GM19455 (cell line): ENCODE data around the gene MAPK8.

ENCODE experiments used
- ATAC-seq: cut with Tn5 transposase; IDR thresholded peaks from one replicate; pipeline ENCODE4 v1.9.1; 2021; ENCODE audit not compliant: unreplicated experiment

MAPK8 gene

DNA sequence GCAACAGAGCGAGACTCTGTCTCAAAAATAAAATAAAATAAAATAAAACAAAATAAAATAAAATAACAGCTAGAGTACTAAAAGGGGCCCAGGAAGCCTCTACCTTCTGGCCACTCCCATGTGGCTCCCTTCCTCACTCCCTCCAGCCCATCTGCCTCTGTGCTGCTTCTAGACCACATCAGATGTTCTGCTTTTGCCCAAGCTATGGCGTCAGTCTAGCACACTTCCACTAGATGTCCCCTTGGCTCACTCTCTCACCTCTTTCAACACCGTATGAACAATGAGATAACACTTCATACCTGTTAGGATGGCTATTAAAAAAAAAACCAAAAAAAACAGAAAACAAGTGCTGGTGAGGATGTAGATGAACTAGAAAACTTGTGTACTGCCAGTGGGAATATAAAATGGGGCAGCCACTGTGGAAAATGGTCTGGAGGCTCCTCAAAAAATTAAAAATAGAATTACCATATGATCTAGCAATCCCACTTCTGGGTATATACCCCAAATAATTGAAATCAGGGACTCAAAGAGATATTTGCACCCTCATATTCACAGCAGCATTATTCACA, 166.1 kb downstream of the MAPK8 start:
- ATAC-seq = no peak

DNA sequence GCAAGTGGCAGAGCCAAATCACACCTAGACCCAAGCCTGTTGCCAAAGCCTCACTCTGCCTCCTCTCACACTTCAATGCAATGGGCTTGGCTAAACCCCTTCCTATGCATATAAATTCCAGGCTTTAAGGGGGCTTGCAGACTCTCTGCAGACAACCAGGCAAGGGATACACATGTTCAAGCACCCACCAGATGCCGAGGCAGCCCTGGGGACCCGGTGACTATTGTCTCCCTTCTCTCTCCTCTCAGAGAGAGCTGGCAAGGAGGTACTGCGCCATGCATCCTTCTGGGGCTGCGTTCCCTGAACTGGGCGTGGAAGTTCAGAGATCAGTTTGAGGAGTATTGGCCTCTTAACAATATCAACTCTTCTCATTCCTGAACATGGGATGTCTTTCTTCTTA, 167.2 kb downstream of the MAPK8 start:
- no peak for ATAC-seq

DNA sequence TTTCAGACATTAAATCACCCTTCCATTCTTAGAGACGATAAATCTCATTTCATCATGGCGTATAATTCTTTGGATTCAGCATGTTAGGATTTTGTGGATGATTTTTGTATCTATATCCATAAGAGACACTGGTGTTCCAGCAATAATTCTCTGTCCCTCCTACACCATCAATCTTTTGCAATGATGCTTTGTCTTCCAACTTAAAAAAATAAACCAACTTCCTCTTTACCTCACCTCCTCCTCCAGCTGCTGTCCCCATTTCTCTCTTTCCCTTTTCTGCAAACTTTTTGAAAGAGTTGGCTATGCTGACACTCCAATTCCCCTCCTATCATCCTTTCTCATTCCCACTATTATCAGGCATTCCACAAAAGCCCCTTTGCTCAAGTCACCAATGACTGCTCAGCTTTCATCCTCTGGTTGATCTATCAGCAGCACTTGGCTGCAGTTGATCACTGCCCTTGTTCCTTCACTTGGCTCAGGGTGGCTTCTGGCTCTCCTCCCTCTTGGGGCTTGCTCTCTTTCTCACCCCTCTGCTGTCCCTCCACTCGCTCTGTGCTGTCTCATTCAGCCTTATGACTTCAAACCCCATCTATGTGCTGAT, 168.4 kb downstream of the MAPK8 start:
- no peak for ATAC-seq

DNA sequence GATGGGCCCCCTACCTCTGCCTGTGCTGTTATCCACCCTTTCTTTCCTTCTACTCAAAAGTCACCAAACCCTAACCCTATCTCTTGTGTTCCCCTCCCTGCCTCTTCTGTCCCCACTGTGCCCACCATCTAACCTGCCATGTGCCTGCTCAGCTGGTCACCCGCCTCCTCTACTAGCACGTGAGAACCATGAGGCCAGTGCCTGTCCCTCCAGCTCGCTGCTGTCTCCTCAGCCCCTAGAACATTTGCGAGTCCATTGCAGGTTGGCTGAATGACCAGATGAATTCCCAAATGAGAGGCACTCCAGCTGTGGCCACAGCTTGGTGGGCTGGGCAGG, 169.4 kb downstream of the MAPK8 start:
- ATAC-seq = no peak

DNA sequence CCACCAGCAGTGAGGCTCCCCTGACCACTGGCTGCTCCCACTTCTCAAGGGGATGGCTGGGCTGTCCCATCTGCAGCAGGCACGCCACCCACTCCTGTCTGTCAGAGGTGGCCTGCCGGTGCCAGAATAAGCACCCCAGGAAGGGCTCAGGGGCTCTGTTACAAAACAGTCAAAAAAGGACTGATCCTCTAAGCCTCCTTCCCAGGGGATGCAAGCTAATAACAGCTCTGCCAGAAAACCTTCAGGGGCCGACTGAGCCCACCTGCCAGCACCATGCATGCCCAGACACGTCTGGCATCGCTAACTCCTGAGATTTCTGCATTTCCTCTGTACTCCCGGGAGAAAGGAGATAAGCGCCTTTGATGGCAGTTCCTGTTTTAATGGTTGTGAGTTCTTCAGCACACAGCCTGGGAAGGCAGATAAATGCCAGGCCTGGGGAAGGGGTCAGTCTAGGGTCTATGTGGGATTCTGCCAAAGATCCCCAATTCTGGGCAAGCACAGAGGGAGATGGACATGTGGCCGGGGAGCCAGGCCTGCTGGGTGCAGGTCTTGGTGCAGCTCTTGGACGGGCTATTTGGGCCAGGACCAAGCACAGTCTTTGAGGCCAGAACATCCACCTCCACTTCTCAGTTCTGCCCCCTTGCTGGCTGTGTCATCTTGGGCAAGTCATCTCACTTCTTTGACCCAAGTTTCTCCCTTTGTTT, 170.0 kb downstream of the MAPK8 start:
- ATAC-seq = no peak

DNA sequence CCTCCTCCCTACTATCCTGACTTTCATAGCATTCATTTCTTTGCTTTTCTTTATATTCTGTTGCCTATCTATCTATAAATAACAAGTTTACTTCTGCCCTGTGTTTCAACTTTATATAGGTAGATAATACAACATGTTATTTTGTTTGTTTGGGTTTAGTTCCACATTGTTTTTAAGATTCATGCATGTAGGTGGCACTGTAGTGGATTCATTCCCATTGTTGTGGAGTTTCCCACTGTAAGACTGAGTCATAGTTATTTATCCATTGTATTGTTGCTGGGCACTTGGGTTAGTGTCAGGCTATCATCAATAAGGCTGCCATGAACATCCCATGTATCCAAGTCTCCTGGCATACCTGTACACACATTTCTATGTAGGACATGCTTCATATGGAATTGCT, 170.7 kb downstream of the MAPK8 start:
- ATAC-seq = no peak

DNA sequence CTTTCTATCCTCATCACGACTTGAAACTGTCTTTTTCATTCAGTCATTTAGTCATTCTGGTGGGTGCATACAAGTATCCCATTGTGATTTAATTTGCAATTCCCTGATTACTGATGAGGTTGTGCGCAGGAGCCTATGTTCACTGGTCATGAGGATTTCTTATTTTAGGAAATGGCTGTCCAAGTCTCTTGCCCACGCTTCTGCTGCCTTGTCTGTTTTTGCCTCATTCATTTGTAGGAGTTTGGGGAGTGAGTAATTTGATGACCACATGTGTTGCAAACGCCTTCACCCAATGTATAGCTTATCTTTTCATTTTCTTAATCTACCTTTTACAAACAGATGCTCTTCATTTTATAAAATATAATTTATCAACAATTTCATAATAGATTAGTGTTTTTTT, 171.1 kb downstream of the MAPK8 start:
- no peak for ATAC-seq

DNA sequence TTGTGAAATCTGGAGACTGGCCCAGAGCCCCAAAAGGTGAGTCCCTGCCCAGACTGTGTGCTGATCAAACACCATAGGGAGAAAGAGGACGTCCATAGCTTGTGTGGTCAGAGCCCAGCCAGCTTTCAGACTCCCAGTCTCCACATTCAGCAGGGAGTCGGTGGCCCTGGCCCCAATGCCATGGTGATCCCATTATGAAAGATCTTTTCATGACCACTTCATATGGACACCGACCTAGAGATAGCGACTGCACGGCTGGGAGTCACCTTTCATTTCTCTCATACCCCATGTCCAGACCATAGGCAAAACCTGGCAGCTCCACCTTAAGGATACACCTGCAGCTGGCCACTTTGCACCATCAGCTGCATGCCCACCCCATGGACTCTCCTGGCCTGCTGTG, 172.0 kb downstream of the MAPK8 start:
- ATAC-seq = no peak

DNA sequence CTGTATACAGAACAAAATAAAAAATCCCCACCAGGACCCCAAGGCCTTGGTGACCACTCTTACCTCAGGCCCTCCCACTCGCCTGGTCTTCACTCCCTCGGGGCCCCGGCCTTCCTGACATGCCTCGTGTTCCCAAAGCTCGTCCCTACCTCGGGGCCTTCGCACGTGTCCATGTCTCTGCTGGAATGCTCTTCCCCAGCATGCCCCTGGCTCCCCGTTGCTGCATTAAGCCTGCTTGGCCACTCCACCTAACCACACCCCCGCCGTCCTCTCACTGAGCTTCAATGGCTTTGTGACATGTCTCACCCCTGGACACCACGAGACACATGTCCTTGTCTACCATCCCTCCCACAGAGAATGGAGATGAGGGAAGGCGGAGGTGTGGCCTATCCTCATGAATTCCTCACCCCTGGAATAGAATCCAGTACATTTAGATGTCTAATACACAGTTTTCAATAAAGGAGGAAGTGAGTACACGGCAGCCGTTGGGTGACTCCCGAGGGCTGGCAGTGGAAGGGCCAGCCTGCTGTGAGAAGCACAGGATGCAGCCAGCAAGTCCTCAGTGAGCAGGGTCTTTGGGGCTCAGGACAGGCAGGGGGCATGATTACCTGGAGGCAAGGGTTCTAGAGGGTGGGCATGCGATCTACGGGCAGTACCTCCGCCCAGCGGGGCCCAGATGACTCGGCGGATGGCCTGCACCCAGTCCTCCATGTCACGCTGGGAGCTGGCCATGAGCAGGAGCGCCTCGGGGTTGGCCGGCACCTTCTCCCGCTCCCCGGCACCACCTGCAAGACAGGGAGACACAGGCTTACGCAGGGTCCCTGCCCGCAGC, 172.7 kb downstream of the MAPK8 start:
- no peak for ATAC-seq

DNA sequence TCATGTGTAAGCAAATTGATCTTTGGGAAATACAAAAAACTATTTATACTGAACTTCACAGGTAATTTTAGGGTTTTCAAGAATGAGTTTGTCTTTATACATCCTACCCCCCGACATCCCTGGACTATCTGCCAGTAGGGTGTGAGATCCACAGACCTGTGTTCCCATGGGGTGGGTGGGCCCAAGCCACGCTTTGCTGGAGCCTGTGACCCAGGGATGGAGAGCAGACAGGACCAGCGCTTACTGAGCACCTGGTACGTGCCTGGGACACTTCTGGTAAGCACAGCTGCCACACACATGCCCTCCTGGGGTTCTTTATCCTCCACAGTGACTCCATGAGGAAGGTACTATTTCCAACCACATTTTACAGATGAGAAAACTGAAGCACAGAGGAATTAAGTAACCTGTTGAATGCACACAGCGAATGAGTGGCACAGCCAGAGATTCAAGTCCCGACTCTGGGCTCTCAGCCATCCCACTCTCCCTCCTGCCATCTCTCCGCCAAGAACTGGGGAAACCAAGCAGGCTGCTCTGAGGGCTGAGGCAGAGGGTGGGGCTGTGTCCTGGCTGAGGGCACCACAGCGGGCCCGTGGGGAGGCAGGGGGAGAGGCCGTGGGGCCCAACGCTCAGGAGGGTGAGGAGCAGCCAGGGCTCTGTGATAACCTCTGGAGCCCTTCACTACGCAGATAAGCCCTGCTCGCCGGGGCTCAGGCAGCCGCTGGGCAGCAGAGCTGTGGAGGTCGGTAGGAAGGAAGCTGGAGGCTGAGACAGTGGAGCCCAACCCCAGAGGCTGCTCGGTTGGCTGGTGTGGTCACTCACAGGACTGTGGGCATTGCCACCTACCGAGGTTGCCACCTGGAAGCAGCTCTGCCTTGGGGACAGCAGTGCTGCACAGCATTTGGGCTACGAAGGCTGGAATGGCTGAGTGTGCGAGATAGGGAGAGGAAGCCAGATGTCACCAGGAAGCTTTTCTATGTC, 174.2 kb downstream of the MAPK8 start:
- no peak for ATAC-seq

DNA sequence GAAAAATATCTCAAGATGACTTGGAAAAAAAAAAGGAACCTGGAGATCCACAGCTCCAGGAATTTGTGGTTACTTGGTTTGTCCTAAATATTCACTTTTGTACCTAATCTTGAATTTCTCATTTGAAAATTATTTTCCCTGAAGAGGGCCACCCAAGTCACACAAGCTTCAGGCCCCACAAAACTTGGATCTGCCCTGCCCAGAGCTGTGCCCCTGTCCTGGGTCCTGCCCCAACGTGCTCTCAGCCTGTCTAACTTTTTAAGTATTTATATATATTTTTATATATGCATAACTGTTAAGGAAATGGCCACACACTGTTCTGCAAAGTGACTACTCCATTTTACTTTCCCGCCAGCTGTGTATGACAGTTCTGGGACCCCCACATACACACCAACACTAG, 174.9 kb downstream of the MAPK8 start:
- ATAC-seq = no peak

DNA sequence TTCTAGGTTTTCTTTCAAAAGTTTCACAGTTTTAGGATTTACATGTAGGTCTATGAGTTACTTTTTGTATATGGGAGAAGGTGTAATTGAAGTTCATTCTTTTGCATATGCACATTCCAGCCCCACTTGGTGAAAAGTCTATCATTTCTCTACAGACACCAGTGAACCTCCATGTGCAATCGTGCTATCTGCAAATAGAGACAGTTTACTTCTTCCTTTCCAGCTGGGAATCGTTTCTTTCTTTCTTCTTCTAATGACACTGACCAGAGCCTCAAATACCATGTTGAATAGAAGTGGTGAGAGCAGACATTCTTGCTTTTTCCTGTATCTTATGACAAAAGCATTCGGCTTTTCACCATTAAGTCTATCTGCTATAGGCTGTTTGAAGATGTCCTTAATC, 175.7 kb downstream of the MAPK8 start:
- no peak for ATAC-seq

DNA sequence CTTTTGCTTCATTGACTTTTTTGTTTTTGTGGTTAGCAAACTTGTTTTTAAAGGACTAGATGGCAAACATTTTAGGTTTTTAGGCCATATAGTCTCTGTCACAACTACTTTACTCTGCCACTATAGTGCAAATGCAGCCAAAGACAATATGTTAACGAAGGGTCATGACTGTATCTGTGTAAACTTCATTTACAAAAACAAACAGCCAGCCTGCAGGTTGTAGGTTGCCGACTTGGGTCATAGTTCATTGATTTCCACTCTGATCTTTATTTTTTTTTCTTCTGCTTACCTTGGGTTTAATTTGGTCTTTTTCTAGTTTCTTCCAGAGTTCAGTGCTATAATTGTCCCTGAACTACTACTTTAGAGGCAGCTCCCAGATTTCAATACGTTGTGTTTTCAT, 178.4 kb downstream of the MAPK8 start:
- no peak for ATAC-seq

DNA sequence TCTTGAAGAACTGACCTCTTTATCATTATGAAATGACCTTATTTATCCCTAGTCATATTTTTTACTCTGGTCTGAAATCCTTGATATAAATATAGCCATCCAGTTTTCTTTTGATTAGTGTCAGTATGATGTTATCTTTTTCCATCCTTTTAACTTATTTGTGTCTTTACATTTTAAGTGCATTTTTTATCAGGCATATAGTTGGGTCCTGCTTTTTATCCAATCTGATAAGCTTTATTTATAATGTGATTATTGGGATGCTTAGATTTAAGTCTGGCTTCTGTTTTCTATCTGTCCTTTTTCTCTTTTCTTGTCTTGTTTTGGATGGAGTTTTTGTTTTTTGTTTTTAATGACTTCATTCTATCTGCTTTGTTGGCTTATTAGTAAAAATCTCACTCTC, 179.2 kb downstream of the MAPK8 start:
- ATAC-seq = no peak

DNA sequence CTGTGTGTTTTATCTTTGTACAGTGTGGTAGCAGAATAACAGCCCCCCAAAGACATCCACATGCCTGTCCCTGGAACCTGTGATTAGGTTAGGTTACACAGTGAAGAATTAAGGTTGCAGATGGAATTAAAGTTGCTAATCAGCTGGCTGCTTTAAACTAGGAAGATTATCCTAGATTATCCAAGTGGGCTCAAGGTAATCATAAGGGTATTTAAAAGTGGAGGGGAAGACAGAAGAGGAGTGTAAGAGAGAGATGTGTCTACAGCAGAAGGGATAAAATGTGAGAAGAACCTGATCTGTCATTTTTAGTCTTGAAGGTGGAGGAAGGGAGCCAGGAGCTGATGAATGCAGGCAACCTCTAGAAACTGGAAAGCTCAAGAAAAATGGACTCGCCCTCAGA, 180.8 kb downstream of the MAPK8 start:
- ATAC-seq = no peak
